ENCODE measurements around the gene SYPL2. TPM values are rescaled to one million over a fixed set of nuclear protein-coding genes. Genes with fewer than 3 reads are reported as not detected.

SYPL2 gene
- total RNA-seq, 2 donors from 2014 or later = 0.10 to 0.37 TPM

GRCh38 chr1:109516872-109517271, 50.5 kb downstream of the SYPL2 start:
- Mint-ChIP-seq H3K9me3 (no peaks in the 10 kb centered on the region), H3K4me1 (ENCODE audit: low read depth) (no peaks in the 10 kb centered on the region), H3K4me3 (no peak overlapping the region), H3K27me3 (ENCODE audit: low read depth) (no peaks in the 10 kb centered on the region), H3K36me3 (ENCODE audit: insufficient read depth in 2 of 2) (no peaks in the 10 kb centered on the region), H3K27ac (no peak overlapping the region)
- no peak for ATAC-seq (replicated peaks in 1 of 2)
- no peak for DNase-seq

GRCh38 chr1:109517337-109517736, 51.0 kb downstream of the SYPL2 start:
- Mint-ChIP-seq H3K27me3 (ENCODE audit: low read depth) (no peaks in the 10 kb centered on the region), H3K9me3 (no peaks in the 10 kb centered on the region), H3K27ac (no peak overlapping the region), H3K4me3 (no peak overlapping the region), H3K4me1 (ENCODE audit: low read depth) (no peaks in the 10 kb centered on the region), H3K36me3 (ENCODE audit: insufficient read depth in 2 of 2) (no peaks in the 10 kb centered on the region)
- ATAC-seq (replicated peaks in 1 of 2) (no peak), DNase-seq (no peak)

GRCh38 chr1:109521002-109521951, 54.9 kb downstream of the SYPL2 start:
- Mint-ChIP-seq H3K27ac (no peak overlapping the region), H3K4me3 (no peak overlapping the region), H3K4me1 (ENCODE audit: low read depth) (no peaks in the 10 kb centered on the region), H3K27me3 (ENCODE audit: low read depth) (no peaks in the 10 kb centered on the region), H3K9me3 (no peaks in the 10 kb centered on the region), H3K36me3 (ENCODE audit: insufficient read depth in 2 of 2) (no peaks in the 10 kb centered on the region)
- ATAC-seq (replicated peaks in 1 of 2) = no peak
- DNase-seq = no peak

- ATAC-seq (replicated peaks in 1 of 2) (no peak), DNase-seq (no peak)
- H3K36me3 Mint-ChIP-seq (ENCODE audit: insufficient read depth in 2 of 2) = no peaks in the 10 kb centered on the region
- H3K4me1 Mint-ChIP-seq (ENCODE audit: low read depth) = no peaks in the 10 kb centered on the region
- H3K27ac Mint-ChIP-seq = no peak overlapping the region
- no peaks in the 10 kb centered on the region for H3K27me3 Mint-ChIP-seq (ENCODE audit: low read depth)
- H3K4me3 Mint-ChIP-seq = no peak overlapping the region
- no peaks in the 10 kb centered on the region for H3K9me3 Mint-ChIP-seq
Observed at GRCh38 chr1:109522026-109522425, 55.7 kb downstream of the SYPL2 start.

DNA sequence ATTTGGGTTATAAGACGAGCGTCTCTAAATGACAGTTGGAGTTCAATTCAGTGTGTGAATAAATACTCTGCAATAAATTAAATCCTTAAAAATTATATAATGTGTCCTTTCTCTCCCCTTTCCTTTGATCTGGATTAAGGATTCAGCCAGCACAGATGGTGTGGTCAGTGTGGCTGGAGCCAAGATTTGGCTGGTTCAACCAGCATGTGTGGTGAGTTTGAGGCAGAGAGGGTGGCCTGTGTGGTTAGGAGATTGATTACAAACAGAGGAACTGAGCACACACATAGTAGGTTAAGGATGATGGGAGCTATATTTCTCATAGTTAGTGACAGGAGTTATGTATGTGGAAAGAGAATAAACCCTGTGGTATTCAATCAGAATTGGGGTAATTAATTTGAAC, 57.4 kb downstream of the SYPL2 start:
- Mint-ChIP-seq H3K27ac (no peak overlapping the region), H3K27me3 (ENCODE audit: low read depth) (no peaks in the 10 kb centered on the region), H3K4me1 (ENCODE audit: low read depth) (no peaks in the 10 kb centered on the region), H3K9me3 (no peaks in the 10 kb centered on the region), H3K4me3 (no peak overlapping the region), H3K36me3 (ENCODE audit: insufficient read depth in 2 of 2) (no peaks in the 10 kb centered on the region)
- ATAC-seq (replicated peaks in 1 of 2) (no peak), DNase-seq (no peak)

DNA sequence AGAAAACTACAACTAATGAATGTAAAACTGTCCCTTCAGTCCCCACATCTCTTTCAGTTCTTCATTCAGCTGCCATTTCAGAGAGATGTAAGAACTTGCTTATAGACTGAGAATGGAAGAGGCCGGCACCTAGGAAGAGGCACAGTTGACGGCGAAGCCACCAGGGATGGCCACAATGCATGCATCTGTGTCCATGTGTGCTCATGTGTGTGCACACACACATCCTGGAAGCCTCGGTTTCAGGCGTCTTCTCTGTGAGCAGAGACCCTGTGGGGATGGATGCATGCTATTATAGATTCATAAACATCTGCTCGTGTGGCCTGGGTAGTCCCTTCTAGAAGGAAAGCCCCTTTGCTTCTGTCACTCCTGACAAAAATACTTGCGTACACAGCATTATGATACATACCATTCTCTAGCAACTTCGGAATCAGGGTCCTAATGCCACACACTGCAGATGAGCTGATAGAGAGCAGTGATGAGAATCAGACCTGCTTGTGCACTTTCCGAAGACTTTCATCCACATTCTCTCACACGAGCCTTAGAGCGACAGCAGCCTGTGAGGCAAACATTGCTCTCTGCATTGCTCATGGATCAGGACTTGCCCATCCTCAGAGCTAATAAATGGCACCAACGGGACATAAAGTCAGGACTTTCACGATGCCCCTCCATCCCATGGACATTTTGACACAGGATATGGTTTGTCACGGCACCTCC, 60.9 kb downstream of the SYPL2 start:
- Mint-ChIP-seq H3K27me3 (ENCODE audit: low read depth) (no peaks in the 10 kb centered on the region), H3K36me3 (ENCODE audit: insufficient read depth in 2 of 2) (no peaks in the 10 kb centered on the region), H3K4me3 (no peak overlapping the region), H3K27ac (no peak overlapping the region), H3K4me1 (ENCODE audit: low read depth) (peaks cover 18% of the 10 kb centered on the region), H3K9me3 (no peaks in the 10 kb centered on the region)
- ATAC-seq (replicated peaks in 1 of 2) (no peak), DNase-seq (no peak)

DNA sequence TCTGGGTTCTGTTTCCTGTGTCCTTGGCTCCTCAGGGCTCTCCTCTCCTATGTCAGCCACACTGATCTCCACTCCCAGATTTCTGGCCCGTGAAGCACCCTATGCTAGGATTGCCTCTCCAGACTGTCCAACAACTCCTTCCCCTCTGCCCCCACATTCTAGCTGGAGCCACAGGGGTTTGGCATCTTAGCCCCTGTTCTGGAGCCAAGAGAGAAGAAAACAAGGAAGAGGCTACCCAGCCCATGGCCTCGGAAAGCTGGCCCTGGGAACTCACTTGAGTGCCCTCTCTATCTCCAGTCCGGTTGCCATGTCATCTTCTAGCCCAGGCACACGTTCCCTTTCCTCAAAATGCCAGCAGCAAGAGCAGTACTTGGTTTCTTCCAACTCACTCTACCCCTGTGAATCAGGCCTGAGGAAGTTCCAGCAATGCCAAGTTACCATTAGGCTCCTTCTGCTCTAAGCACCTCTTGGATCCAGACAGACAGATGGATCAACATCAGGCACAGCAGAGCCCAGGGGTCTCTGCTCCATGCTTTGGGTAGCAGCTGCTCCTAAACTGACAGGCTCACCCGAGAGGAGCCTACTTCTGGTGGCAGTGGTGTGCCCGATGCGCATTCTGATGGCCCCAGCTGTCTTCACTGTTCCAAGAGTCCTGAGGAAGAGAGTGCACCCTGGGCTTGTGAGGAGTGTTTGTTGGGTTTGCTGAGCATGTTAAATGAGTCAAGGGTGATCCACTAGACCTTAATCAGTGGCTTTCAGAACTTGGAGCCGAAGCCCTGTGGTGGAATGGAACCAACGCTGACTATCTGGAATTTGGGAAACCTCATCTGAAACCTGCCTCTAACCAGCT, 61.7 kb downstream of the SYPL2 start:
- H3K36me3 Mint-ChIP-seq (ENCODE audit: insufficient read depth in 2 of 2) = no peaks in the 10 kb centered on the region
- H3K4me3 Mint-ChIP-seq = no peak overlapping the region
- H3K4me1 Mint-ChIP-seq (ENCODE audit: low read depth) = peaks cover 24% of the 10 kb centered on the region
- ATAC-seq (replicated peaks in 1 of 2) (no peak), DNase-seq (no peak)
- no peaks in the 10 kb centered on the region for H3K27me3 Mint-ChIP-seq (ENCODE audit: low read depth)
- no peak overlapping the region for H3K27ac Mint-ChIP-seq
- no peaks in the 10 kb centered on the region for H3K9me3 Mint-ChIP-seq

- no peak for ATAC-seq (replicated peaks in 1 of 2)
- DNase-seq = no peak
- H3K27ac Mint-ChIP-seq = no peak overlapping the region
- H3K27me3 Mint-ChIP-seq (ENCODE audit: low read depth) = no peaks in the 10 kb centered on the region
- H3K36me3 Mint-ChIP-seq (ENCODE audit: insufficient read depth in 2 of 2) = no peaks in the 10 kb centered on the region
- H3K4me3 Mint-ChIP-seq = no peak overlapping the region
- no peaks in the 10 kb centered on the region for H3K9me3 Mint-ChIP-seq
- peaks cover 24% of the 10 kb centered on the region for H3K4me1 Mint-ChIP-seq (ENCODE audit: low read depth)
Observed at GRCh38 chr1:109528712-109529111, 62.4 kb downstream of the SYPL2 start.

- ATAC-seq (replicated peaks in 1 of 2) (no peak), DNase-seq (no peak)
- Mint-ChIP-seq H3K27me3 (ENCODE audit: low read depth) (no peaks in the 10 kb centered on the region), H3K36me3 (ENCODE audit: insufficient read depth in 2 of 2) (no peaks in the 10 kb centered on the region), H3K27ac (no peak overlapping the region), H3K4me3 (no peak overlapping the region), H3K9me3 (no peaks in the 10 kb centered on the region), H3K4me1 (ENCODE audit: low read depth) (peaks cover 24% of the 10 kb centered on the region)
Observed at GRCh38 chr1:109529881-109530456, 63.6 kb downstream of the SYPL2 start.

DNA sequence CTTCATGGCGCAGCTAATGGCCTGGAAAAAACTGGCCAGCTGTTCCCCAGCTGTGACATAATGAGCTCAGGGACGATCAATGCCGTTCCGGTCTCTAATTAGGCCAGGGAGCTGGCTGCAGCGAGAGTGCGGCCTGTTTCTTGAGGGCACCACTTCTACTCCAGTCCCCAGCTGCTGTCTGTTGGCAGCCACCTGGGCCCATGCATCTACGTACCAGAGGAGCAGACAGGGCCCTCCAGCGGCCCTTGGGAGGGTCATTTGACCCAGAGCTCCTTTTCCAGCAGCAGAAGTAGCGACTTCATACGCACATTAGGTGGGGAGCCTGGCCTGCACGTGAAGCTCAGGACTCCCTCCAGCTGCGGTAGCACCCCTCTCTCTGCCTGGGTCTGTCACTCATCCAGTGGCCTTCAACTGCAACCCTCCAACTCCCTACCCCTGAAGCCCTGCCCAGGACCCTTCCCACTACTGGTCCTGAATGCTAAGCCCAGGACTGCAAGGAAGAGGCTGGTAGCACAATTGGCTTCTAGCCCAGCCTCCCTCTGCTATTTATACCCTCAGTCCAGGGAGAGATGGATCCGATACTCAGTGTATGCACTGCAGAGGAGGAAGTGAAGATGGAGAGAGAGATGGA, 64.2 kb downstream of the SYPL2 start:
- H3K4me1 Mint-ChIP-seq (ENCODE audit: low read depth) = peaks cover 24% of the 10 kb centered on the region
- no peaks in the 10 kb centered on the region for H3K36me3 Mint-ChIP-seq (ENCODE audit: insufficient read depth in 2 of 2)
- no peaks in the 10 kb centered on the region for H3K9me3 Mint-ChIP-seq
- no peak overlapping the region for H3K27ac Mint-ChIP-seq
- H3K27me3 Mint-ChIP-seq (ENCODE audit: low read depth) = no peaks in the 10 kb centered on the region
- no peak for ATAC-seq (replicated peaks in 1 of 2)
- peak overlapping the region in 1 of 2 donors; percentile 2 for H3K4me3 Mint-ChIP-seq
- DNase-seq = no peak

DNA sequence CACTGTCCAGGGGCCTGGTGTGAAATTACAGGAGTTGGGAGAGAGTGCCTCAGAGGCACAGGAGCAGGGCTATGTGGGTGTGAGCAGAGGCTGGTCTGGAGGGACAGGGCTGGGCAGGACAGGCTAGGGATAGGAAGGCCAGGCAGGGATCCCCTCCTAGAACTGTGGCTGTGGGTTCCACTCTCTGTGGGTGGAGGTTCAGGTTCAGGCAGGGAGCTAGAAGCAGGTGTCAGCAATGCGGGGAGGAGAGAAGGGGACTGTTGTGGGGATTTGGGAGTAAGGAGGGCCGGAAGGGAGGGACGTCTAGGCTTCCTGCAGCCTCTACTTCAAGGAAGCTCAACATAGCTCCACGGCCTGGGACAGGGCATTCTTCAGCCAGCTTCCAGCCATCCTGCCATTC, 65.0 kb downstream of the SYPL2 start:
- Mint-ChIP-seq H3K27ac (no peak overlapping the region), H3K4me3 (peak overlapping the region in 1 of 2 donors; percentile 2), H3K36me3 (ENCODE audit: insufficient read depth in 2 of 2) (no peaks in the 10 kb centered on the region), H3K4me1 (ENCODE audit: low read depth) (peaks cover 24% of the 10 kb centered on the region), H3K27me3 (ENCODE audit: low read depth) (no peaks in the 10 kb centered on the region), H3K9me3 (no peaks in the 10 kb centered on the region)
- ATAC-seq (replicated peaks in 1 of 2) = no peak
- no peak for DNase-seq
